IMR-90 (cell line): ENCODE measurements around the gene SH2D4B.

Source experiments
- BHLHE40 ChIP-seq: fragments of 150-350 bp; IDR thresholded peaks from 2 replicates; pipeline ENCODE4 v1.6.1; 2016; ENCODE audit warnings: mild to moderate bottlenecking, low read depth, low read length
- CEBPB ChIP-seq: IDR thresholded peaks from 2 replicates; pipeline ENCODE4 v1.6.1; 2012; ENCODE audit warnings: low read depth, low read length, improper control_type of control experiment
- FOS ChIP-seq: fragments of 150-350 bp; IDR thresholded peaks from 2 replicates; pipeline ENCODE4 v1.6.1; 2016; ENCODE audit warnings: low read depth, low read length
- MAFK ChIP-seq: IDR thresholded peaks from 2 replicates; pipeline ENCODE4 v1.6.1; 2012; ENCODE audit warnings: low read depth, low read length, improper control_type of control experiment
- MAZ ChIP-seq: IDR thresholded peaks from 2 replicates; pipeline ENCODE4 v1.6.1; 2012; ENCODE audit warnings: low read depth, mild to moderate bottlenecking, low read length, improper control_type of control experiment, moderate library complexity, borderline replicate concordance
- MXI1 ChIP-seq: IDR thresholded peaks from 2 replicates; pipeline ENCODE4 v1.6.1; 2012; ENCODE audit warnings: low read depth, mild to moderate bottlenecking, low read length, moderate library complexity, borderline replicate concordance
- POLR2A ChIP-seq: IDR thresholded peaks from 2 replicates; pipeline ENCODE4 v1.6.1; 2012; ENCODE audit warnings: mild to moderate bottlenecking, low read depth, low read length
- RCOR1 ChIP-seq: IDR thresholded peaks from 2 replicates; pipeline ENCODE4 v1.6.1; 2012; ENCODE audit warnings: mild to moderate bottlenecking, low read length, improper control_type of control experiment; ENCODE audit not compliant: insufficient replicate concordance
- RFX5 ChIP-seq: IDR thresholded peaks from 2 replicates; pipeline ENCODE4 v1.8.0; 2012; ENCODE audit warnings: low read depth, mild to moderate bottlenecking, low read length, moderate library complexity
- SMC3 ChIP-seq: fragments of 150-350 bp; IDR thresholded peaks from 2 replicates; pipeline ENCODE4 v1.6.1; 2016; ENCODE audit warnings: low read depth, mild to moderate bottlenecking, antibody characterized with exemption, low read length, moderate library complexity
- USF2 ChIP-seq: fragments of 150-350 bp; IDR thresholded peaks from 2 replicates; pipeline ENCODE4 v1.6.1; 2017; ENCODE audit warnings: mild to moderate bottlenecking, antibody characterized with exemption, low read length, low read depth
- TF ChIP-seq, protein P1 (sequence below): conservative IDR thresholded peaks from 2 replicates; pipeline ENCODE4 v1.5.1; 2012; ENCODE audit warnings: mild to moderate bottlenecking, low read depth, low read length, improper control_type of control experiment

DNA sequence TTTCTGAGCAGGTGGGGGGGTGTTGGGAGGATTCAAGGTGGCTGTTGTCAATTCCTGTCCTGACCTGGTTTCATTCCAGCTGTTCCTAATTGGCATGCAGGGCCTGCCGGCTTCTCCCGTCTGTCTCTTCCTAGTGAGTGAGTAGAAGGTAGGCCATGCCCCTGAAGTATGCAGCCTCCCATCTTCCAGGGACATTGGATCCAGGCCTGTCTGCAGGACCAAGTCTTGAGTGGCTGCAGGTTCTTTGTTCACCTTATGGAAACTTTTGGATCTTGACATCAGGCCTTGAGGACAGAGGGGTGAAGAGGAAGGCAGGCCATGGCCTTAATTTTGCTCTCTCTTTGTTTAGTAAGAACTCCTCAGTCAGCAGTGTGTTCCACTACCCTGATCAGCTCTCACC lies 131.8 kb downstream of the SH2D4B start:
- no peak for TF ChIP-seq RFX5
- TF ChIP-seq, protein P1, sequence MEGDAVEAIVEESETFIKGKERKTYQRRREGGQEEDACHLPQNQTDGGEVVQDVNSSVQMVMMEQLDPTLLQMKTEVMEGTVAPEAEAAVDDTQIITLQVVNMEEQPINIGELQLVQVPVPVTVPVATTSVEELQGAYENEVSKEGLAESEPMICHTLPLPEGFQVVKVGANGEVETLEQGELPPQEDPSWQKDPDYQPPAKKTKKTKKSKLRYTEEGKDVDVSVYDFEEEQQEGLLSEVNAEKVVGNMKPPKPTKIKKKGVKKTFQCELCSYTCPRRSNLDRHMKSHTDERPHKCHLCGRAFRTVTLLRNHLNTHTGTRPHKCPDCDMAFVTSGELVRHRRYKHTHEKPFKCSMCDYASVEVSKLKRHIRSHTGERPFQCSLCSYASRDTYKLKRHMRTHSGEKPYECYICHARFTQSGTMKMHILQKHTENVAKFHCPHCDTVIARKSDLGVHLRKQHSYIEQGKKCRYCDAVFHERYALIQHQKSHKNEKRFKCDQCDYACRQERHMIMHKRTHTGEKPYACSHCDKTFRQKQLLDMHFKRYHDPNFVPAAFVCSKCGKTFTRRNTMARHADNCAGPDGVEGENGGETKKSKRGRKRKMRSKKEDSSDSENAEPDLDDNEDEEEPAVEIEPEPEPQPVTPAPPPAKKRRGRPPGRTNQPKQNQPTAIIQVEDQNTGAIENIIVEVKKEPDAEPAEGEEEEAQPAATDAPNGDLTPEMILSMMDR, result no peak
- no peak for TF ChIP-seq CEBPB
- TF ChIP-seq USF2, result no peak
- no peak for TF ChIP-seq POLR2A
- TF ChIP-seq MAZ, result no peak
- TF ChIP-seq SMC3, result no peak
- TF ChIP-seq MXI1, result no peak
- TF ChIP-seq RCOR1, result no peak
- no peak for TF ChIP-seq FOS
- TF ChIP-seq BHLHE40, result no peak
- no peak for TF ChIP-seq MAFK
